Stimulated activated CD4-positive, alpha-beta T cell treated with anti-CD3 and anti-CD28 coated beads, Interleukin-4, amount 100 ng/mL, for 24 hours (primary cell): Measurements from ENCODE around the gene TMTC1.
A peak's percentile ranks its signal among the peaks of the same experiment; 100 is the strongest.

Experiments used
- DNase-seq: peaks from one replicate; pipeline ENCODE4 v3.0.0-alpha.2; 2020

The TMTC1 gene

GRCh38 chr12:29519585-29520182, 264.1 kb downstream of the TMTC1 start:
- peak; percentile 26 for DNase-seq

- no peak for DNase-seq
Observed at GRCh38 chr12:29518407-29518806, 265.3 kb downstream of the TMTC1 start.

- no peak for DNase-seq
Observed at GRCh38 chr12:29517264-29517663, 266.5 kb downstream of the TMTC1 start.

GRCh38 chr12:29516431-29516875, 267.3 kb downstream of the TMTC1 start:
- no peak for DNase-seq

- no peak for DNase-seq
Observed at GRCh38 chr12:29510591-29511185, 273.1 kb downstream of the TMTC1 start.

- DNase-seq: no peak
Observed at GRCh38 chr12:29509503-29509902, 274.2 kb downstream of the TMTC1 start.

- no peak for DNase-seq
Observed at GRCh38 chr12:29508949-29509348, 274.8 kb downstream of the TMTC1 start.

- DNase-seq: no peak
Observed at GRCh38 chr12:29505122-29505521, 278.6 kb downstream of the TMTC1 start.

- DNase-seq: no peak
Observed at GRCh38 chr12:29503283-29503682, 280.5 kb downstream of the TMTC1 start.

GRCh38 chr12:29499235-29499634, 284.5 kb downstream of the TMTC1 start:
- DNase-seq: no peak

- DNase-seq: no peak
Observed at GRCh38 chr12:29497588-29497987, 286.2 kb downstream of the TMTC1 start, which contains the start of gene OVCH1. Gene OVCH1 (minus strand): TSS chr12:29497686. CDS start chr12:29497686, 0 bp downstream.

- no peak for DNase-seq
Observed at GRCh38 chr12:29492891-29493290, 290.9 kb downstream of the TMTC1 start.

- no peak for DNase-seq
Observed at GRCh38 chr12:29486972-29487371, 296.8 kb downstream of the TMTC1 start.

- no peak for DNase-seq
Observed at GRCh38 chr12:29463198-29463597, 320.5 kb downstream of the TMTC1 start.

- no peak for DNase-seq
Observed at GRCh38 chr12:29460082-29460481, 323.7 kb downstream of the TMTC1 start.

- DNase-seq: no peak
Observed at GRCh38 chr12:29455087-29455486, 328.7 kb downstream of the TMTC1 start.

- no peak for DNase-seq
Observed at GRCh38 chr12:29451888-29452287, 331.9 kb downstream of the TMTC1 start.
